ENCODE results near the gene ZNF827. TPM values are rescaled to one million over a fixed set of nuclear protein-coding genes. Genes with fewer than 3 reads are reported as not detected.

Gene ZNF827
- polyA plus RNA-seq, 4 donors: 3.5 to 30.0 (median 7.5) TPM

GRCh38 chr4:145870155-145871020 is 68.2 kb downstream of the ZNF827 start:
- DNase-seq (peak in 1 of 2 donors; percentile 19), FAIRE-seq (no peak)
- 38 to 58% (median 52%) methylated on average over 9 of the region's 9 CpGs for whole genome bisulfite sequencing, 3 donors
- Histone ChIP-seq H3K36me3 (ENCODE audit: control insufficient read depth in 3 of 3, insufficient read depth in 2 of 3, low read depth in 1 of 3, low read length in 3 of 3) (peaks cover 0 to 11% (median 0%) of the 10 kb centered on the region in 3 donors), H3K27ac (ENCODE audit: low read depth in 1 of 3, low read length in 2 of 3) (peak overlapping the region; percentile 14 to 47 (median 35)), H3K9me3 (ENCODE audit: control insufficient read depth in 2 of 2, insufficient read depth in 1 of 2, low read depth in 1 of 2, low read length in 1 of 2) (no peaks in the 10 kb centered on the region), H3K27me3 (ENCODE audit: control insufficient read depth in 3 of 3, insufficient read depth in 3 of 3, low read length in 3 of 3) (no peaks in the 10 kb centered on the region), H3K4me3 (ENCODE audit: low read depth in 1 of 3, low read length in 3 of 3) (no peak overlapping the region), H3K4me1 (ENCODE audit: control insufficient read depth in 3 of 3, insufficient read depth in 2 of 3, low read depth in 1 of 3, low read length in 2 of 3) (peaks cover 0 to 5% (median 2%) of the 10 kb centered on the region in 3 donors)

GRCh38 chr4:145868637-145869409 is 69.8 kb downstream of the ZNF827 start:
- H3K9me3 ChIP-seq (ENCODE audit: control insufficient read depth in 2 of 2, insufficient read depth in 1 of 2, low read depth in 1 of 2, low read length in 1 of 2): no peaks in the 10 kb centered on the region
- no peak overlapping the region for H3K4me3 ChIP-seq (ENCODE audit: low read depth in 1 of 3, low read length in 3 of 3)
- 20 to 29% (median 26%) methylated on average over 1 of the region's 1 CpG for WGBS, 3 donors
- peaks cover 0 to 12% (median 0%) of the 10 kb centered on the region in 3 donors for H3K36me3 ChIP-seq (ENCODE audit: control insufficient read depth in 3 of 3, insufficient read depth in 2 of 3, low read depth in 1 of 3, low read length in 3 of 3)
- H3K27me3 ChIP-seq (ENCODE audit: control insufficient read depth in 3 of 3, insufficient read depth in 3 of 3, low read length in 3 of 3): no peaks in the 10 kb centered on the region
- DNase-seq (no peak), FAIRE-seq (no peak)
- peaks cover 0 to 5% (median 2%) of the 10 kb centered on the region in 3 donors for H3K4me1 ChIP-seq (ENCODE audit: control insufficient read depth in 3 of 3, insufficient read depth in 2 of 3, low read depth in 1 of 3, low read length in 2 of 3)
- no peak overlapping the region for H3K27ac ChIP-seq (ENCODE audit: low read depth in 1 of 3, low read length in 2 of 3)

- H3K4me3 ChIP-seq (ENCODE audit: low read depth in 1 of 3, low read length in 3 of 3): no peak overlapping the region
- no peak for DNase-seq
- H3K9me3 ChIP-seq (ENCODE audit: control insufficient read depth in 2 of 2, insufficient read depth in 1 of 2, low read depth in 1 of 2, low read length in 1 of 2): no peaks in the 10 kb centered on the region
- peaks cover 0 to 5% (median 2%) of the 10 kb centered on the region in 3 donors for H3K4me1 ChIP-seq (ENCODE audit: control insufficient read depth in 3 of 3, insufficient read depth in 2 of 3, low read depth in 1 of 3, low read length in 2 of 3)
- H3K27me3 ChIP-seq (ENCODE audit: control insufficient read depth in 3 of 3, insufficient read depth in 3 of 3, low read length in 3 of 3): no peaks in the 10 kb centered on the region
- FAIRE-seq: no peak
- peaks cover 0 to 13% (median 0%) of the 10 kb centered on the region in 3 donors for H3K36me3 ChIP-seq (ENCODE audit: control insufficient read depth in 3 of 3, insufficient read depth in 2 of 3, low read depth in 1 of 3, low read length in 3 of 3)
- H3K27ac ChIP-seq (ENCODE audit: low read depth in 1 of 3, low read length in 2 of 3): no peak overlapping the region
These were observed 71.2 kb downstream of the ZNF827 start for GRCh38 chr4:145867406-145867805.

- Histone ChIP-seq H3K9me3 (ENCODE audit: control insufficient read depth in 2 of 2, insufficient read depth in 1 of 2, low read depth in 1 of 2, low read length in 1 of 2) (no peaks in the 10 kb centered on the region), H3K27me3 (ENCODE audit: control insufficient read depth in 3 of 3, insufficient read depth in 3 of 3, low read length in 3 of 3) (no peaks in the 10 kb centered on the region), H3K4me1 (ENCODE audit: control insufficient read depth in 3 of 3, insufficient read depth in 2 of 3, low read depth in 1 of 3, low read length in 2 of 3) (peaks cover 0 to 5% (median 2%) of the 10 kb centered on the region in 3 donors), H3K4me3 (ENCODE audit: low read depth in 1 of 3, low read length in 3 of 3) (no peak overlapping the region), H3K36me3 (ENCODE audit: control insufficient read depth in 3 of 3, insufficient read depth in 2 of 3, low read depth in 1 of 3, low read length in 3 of 3) (peaks cover 0 to 14% (median 0%) of the 10 kb centered on the region in 3 donors), H3K27ac (ENCODE audit: low read depth in 1 of 3, low read length in 2 of 3) (no peak overlapping the region)
- WGBS, 3 donors: 69 to 95% (median 90%) methylated on average over 4 of the region's 4 CpGs
- FAIRE-seq (no peak), DNase-seq (no peak)
These were observed 71.6 kb downstream of the ZNF827 start for GRCh38 chr4:145866991-145867390.

- Histone ChIP-seq H3K27ac (ENCODE audit: low read depth in 1 of 3, low read length in 2 of 3) (no peak overlapping the region), H3K4me1 (ENCODE audit: control insufficient read depth in 3 of 3, insufficient read depth in 2 of 3, low read depth in 1 of 3, low read length in 2 of 3) (peaks cover 0 to 5% (median 2%) of the 10 kb centered on the region in 3 donors), H3K36me3 (ENCODE audit: control insufficient read depth in 3 of 3, insufficient read depth in 2 of 3, low read depth in 1 of 3, low read length in 3 of 3) (peaks cover 0 to 18% (median 2%) of the 10 kb centered on the region in 3 donors), H3K9me3 (ENCODE audit: control insufficient read depth in 2 of 2, insufficient read depth in 1 of 2, low read depth in 1 of 2, low read length in 1 of 2) (no peaks in the 10 kb centered on the region), H3K4me3 (ENCODE audit: low read depth in 1 of 3, low read length in 3 of 3) (no peak overlapping the region), H3K27me3 (ENCODE audit: control insufficient read depth in 3 of 3, insufficient read depth in 3 of 3, low read length in 3 of 3) (no peaks in the 10 kb centered on the region)
- 82 to 95% (median 84%) methylated on average over 5 of the region's 5 CpGs for WGBS, 3 donors
- FAIRE-seq (no peak), DNase-seq (no peak)
These were observed 73.2 kb downstream of the ZNF827 start for GRCh38 chr4:145865274-145865941.

GRCh38 chr4:145863191-145863590 is 75.4 kb downstream of the ZNF827 start:
- Histone ChIP-seq H3K27me3 (ENCODE audit: control insufficient read depth in 3 of 3, insufficient read depth in 3 of 3, low read length in 3 of 3) (no peaks in the 10 kb centered on the region), H3K4me3 (ENCODE audit: low read depth in 1 of 3, low read length in 3 of 3) (no peak overlapping the region), H3K36me3 (ENCODE audit: control insufficient read depth in 3 of 3, insufficient read depth in 2 of 3, low read depth in 1 of 3, low read length in 3 of 3) (peaks cover 0 to 21% (median 5%) of the 10 kb centered on the region in 3 donors), H3K9me3 (ENCODE audit: control insufficient read depth in 2 of 2, insufficient read depth in 1 of 2, low read depth in 1 of 2, low read length in 1 of 2) (no peaks in the 10 kb centered on the region), H3K27ac (ENCODE audit: low read depth in 1 of 3, low read length in 2 of 3) (no peak overlapping the region), H3K4me1 (ENCODE audit: control insufficient read depth in 3 of 3, insufficient read depth in 2 of 3, low read depth in 1 of 3, low read length in 2 of 3) (no peaks in the 10 kb centered on the region)
- DNase-seq: no peak
- WGBS, 3 donors: 84 to 89% (median 84%) methylated on average over 2 of the region's 2 CpGs
- no peak for FAIRE-seq

GRCh38 chr4:145861336-145862318 is 77.0 kb downstream of the ZNF827 start:
- Histone ChIP-seq H3K27ac (ENCODE audit: low read depth in 1 of 3, low read length in 2 of 3) (no peak overlapping the region), H3K9me3 (ENCODE audit: control insufficient read depth in 2 of 2, insufficient read depth in 1 of 2, low read depth in 1 of 2, low read length in 1 of 2) (no peaks in the 10 kb centered on the region), H3K4me1 (ENCODE audit: control insufficient read depth in 3 of 3, insufficient read depth in 2 of 3, low read depth in 1 of 3, low read length in 2 of 3) (no peaks in the 10 kb centered on the region), H3K36me3 (ENCODE audit: control insufficient read depth in 3 of 3, insufficient read depth in 2 of 3, low read depth in 1 of 3, low read length in 3 of 3) (peaks cover 0 to 21% (median 5%) of the 10 kb centered on the region in 3 donors), H3K27me3 (ENCODE audit: control insufficient read depth in 3 of 3, insufficient read depth in 3 of 3, low read length in 3 of 3) (no peaks in the 10 kb centered on the region), H3K4me3 (ENCODE audit: low read depth in 1 of 3, low read length in 3 of 3) (no peak overlapping the region)
- FAIRE-seq: no peak
- DNase-seq: no peak
- 83 to 91% (median 87%) methylated on average over 16 of the region's 16 CpGs for WGBS, 3 donors

Data from small intestine (tissue), 7 donors.